Neuronal stem cell (in vitro differentiated cells): ENCODE data around the gene EPHA6.

Experiments
- DNase-seq: peaks from one replicate; pipeline ENCODE4 v3.0.0-alpha.2; 2013; ENCODE audit warnings: low spot score
- H2AFZ ChIP-seq: one replicate; pipeline ENCODE4 v1.6.1; 2013; ENCODE audit warnings: mild to moderate bottlenecking, low read length, inconsistent platforms
- H2AK5ac ChIP-seq: 2 replicates; pipeline ENCODE4 v1.6.1; 2013; ENCODE audit warnings: low read depth, mild to moderate bottlenecking, inconsistent platforms, low read length, moderate library complexity, mixed read lengths
- H2BK120ac ChIP-seq: 2 replicates; pipeline ENCODE4 v1.6.1; 2013; ENCODE audit warnings: low read depth, mild to moderate bottlenecking, inconsistent platforms, low read length, moderate library complexity, mixed read lengths
- H2BK12ac ChIP-seq: one replicate; pipeline ENCODE4 v1.6.1; 2013; ENCODE audit warnings: low read length, inconsistent platforms
- H2BK15ac ChIP-seq: 2 replicates; pipeline ENCODE4 v1.6.1; 2013; ENCODE audit warnings: mild to moderate bottlenecking, low read length, inconsistent platforms, mixed read lengths
- H2BK5ac ChIP-seq: one replicate; pipeline ENCODE4 v1.6.1; 2013; ENCODE audit warnings: inconsistent platforms, mild to moderate bottlenecking, low read length, moderate library complexity
- H3K14ac ChIP-seq: one replicate; pipeline ENCODE4 v1.6.1; 2013; ENCODE audit warnings: low read length, inconsistent platforms
- H3K18ac ChIP-seq: 2 replicates; pipeline ENCODE4 v1.6.1; 2013; ENCODE audit warnings: low read length, inconsistent platforms
- H3K23ac ChIP-seq: 2 replicates; pipeline ENCODE4 v1.6.1; 2013; ENCODE audit warnings: low read depth, mild to moderate bottlenecking, mixed read lengths, low read length, inconsistent platforms; ENCODE audit not compliant: poor library complexity
- H3K27ac ChIP-seq: replicated peaks from 3 replicates; pipeline ENCODE4 v1.5.1; 2013; ENCODE audit warnings: low read length, inconsistent platforms
- H3K27me3 ChIP-seq, 3 experiments: 2 replicates each; pipeline ENCODE4 v1.6.1; 2013; ENCODE audit warnings: low read length in 3 of 3, mild to moderate bottlenecking in 2 of 3, inconsistent platforms in 1 of 3, low read depth in 1 of 3, mixed read lengths in 1 of 3, moderate library complexity in 1 of 3; ENCODE audit not compliant: control insufficient read depth in 3 of 3, insufficient read depth in 3 of 3
- H3K36me3 ChIP-seq, 2 donors: replicated peaks in 1 of 2; 2 replicates each; pipeline ENCODE4 v1.6.1; 2013; ENCODE audit warnings: low read length in 2 of 2; ENCODE audit not compliant: control insufficient read depth in 2 of 2, insufficient read depth in 2 of 2
- H3K4ac ChIP-seq: 2 replicates; pipeline ENCODE4 v1.6.1; 2013; ENCODE audit warnings: inconsistent platforms, mild to moderate bottlenecking, low read length, moderate library complexity
- H3K4me1 ChIP-seq, 2 donors: 1 replicate in 1 of 2; 2 replicates in 1 of 2; pipeline ENCODE4 v1.6.1; 2013; ENCODE audit warnings: low read length in 2 of 2, low read depth in 1 of 2; ENCODE audit not compliant: control insufficient read depth in 2 of 2, insufficient read depth in 1 of 2
- H3K4me2 ChIP-seq: one replicate; pipeline ENCODE4 v1.6.1; 2013; ENCODE audit warnings: mild to moderate bottlenecking, low read length, inconsistent platforms; ENCODE audit not compliant: insufficient read depth, poor library complexity, severe bottlenecking
- H3K4me3 ChIP-seq, 2 donors: 2 replicates each; pipeline ENCODE4 v1.5.1; 2013; ENCODE audit warnings: low read length in 2 of 2, mild to moderate bottlenecking in 2 of 2, inconsistent platforms in 1 of 2, moderate library complexity in 1 of 2
- H3K79me1 ChIP-seq: one replicate; pipeline ENCODE4 v1.6.1; 2013; ENCODE audit warnings: low read depth, mild to moderate bottlenecking, inconsistent platforms, low read length, moderate library complexity
- H3K9ac ChIP-seq: one replicate; pipeline ENCODE4 v1.6.1; 2013; ENCODE audit warnings: mild to moderate bottlenecking, low read depth, low read length, inconsistent platforms; ENCODE audit not compliant: poor library complexity
- H3K9me3 ChIP-seq, 2 donors: replicated peaks in 1 of 2; 2 replicates each; pipeline versions ENCODE3 to v1.6.1; 2013; ENCODE audit warnings: low read length in 2 of 2, mild to moderate bottlenecking in 2 of 2, inconsistent platforms in 1 of 2, low read depth in 1 of 2, mixed read lengths in 1 of 2, moderate library complexity in 1 of 2; ENCODE audit not compliant: control insufficient read depth in 2 of 2, insufficient read depth in 1 of 2
- H4K8ac ChIP-seq: one replicate; pipeline ENCODE4 v1.6.1; 2013; ENCODE audit warnings: low read depth, mild to moderate bottlenecking, inconsistent platforms, low read length, moderate library complexity
- H4K91ac ChIP-seq: one replicate; pipeline ENCODE4 v1.6.1; 2013; ENCODE audit warnings: low read length, low read depth, mild to moderate bottlenecking, inconsistent platforms; ENCODE audit not compliant: poor library complexity
- WGBS, 2 donors: extraction: QIAGEN DNeasy Blood & Tissue Kit; methylation state at CpG; one replicate each; pipeline ENCODE4 v1.1.7; 2013; ENCODE audit warnings: missing lambda C conversion rate in 2 of 2, mixed read lengths in 1 of 2; ENCODE audit not compliant: insufficient read length in 2 of 2, insufficient replicate concordance in 1 of 2; ENCODE audit errors: extremely low coverage in 2 of 2; 5-methylcytosine and 5-hydroxymethylcytosine counted together

Gene EPHA6

GRCh38 chr3:97291901-97292300 lies 477.5 kb downstream of the EPHA6 start:
- peak overlapping the region; percentile 97 for H3K14ac ChIP-seq
- no peak overlapping the region for H2BK5ac ChIP-seq
- H3K4ac ChIP-seq, result no peak overlapping the region
- no peak overlapping the region for H3K27ac ChIP-seq
- H4K8ac ChIP-seq, result no peak overlapping the region
- peak overlapping the region; percentile 58 for H2BK12ac ChIP-seq
- no peaks in the 10 kb centered on the region for H3K36me3 ChIP-seq
- H3K9ac ChIP-seq, result no peak overlapping the region
- peak overlapping the region in 1 of 2 donors; percentile 10 for H3K4me3 ChIP-seq
- no peak overlapping the region for H2AFZ ChIP-seq
- no CpG with 5 or more reads among the region's 13 CpGs for WGBS, 2 donors
- no peaks in the 10 kb centered on the region for H3K79me1 ChIP-seq
- H4K91ac ChIP-seq, result no peak overlapping the region
- H2BK120ac ChIP-seq, result no peak overlapping the region
- H2BK15ac ChIP-seq, result no peak overlapping the region
- no peaks in the 10 kb centered on the region for H3K4me1 ChIP-seq
- no peaks in the 10 kb centered on the region for H3K27me3 ChIP-seq
- H2AK5ac ChIP-seq, result peak overlapping the region; percentile 19
- H3K9me3 ChIP-seq, result peaks cover 0 to 5% of the 10 kb centered on the region in 2 donors
- no peak overlapping the region for H3K23ac ChIP-seq
- H3K18ac ChIP-seq, result no peak overlapping the region
- no peak overlapping the region for H3K4me2 ChIP-seq
- no peak for DNase-seq

- Histone ChIP-seq H3K4me3 (no peak overlapping the region), H2BK12ac (no peak overlapping the region), H3K9me3 (peaks cover 0 to 5% of the 10 kb centered on the region in 2 donors), H2BK120ac (peak overlapping the region; percentile 55), H3K18ac (no peak overlapping the region), H3K4me1 (no peaks in the 10 kb centered on the region), H4K91ac (no peak overlapping the region), H3K79me1 (no peaks in the 10 kb centered on the region), H2AK5ac (no peak overlapping the region), H2AFZ (no peak overlapping the region), H3K36me3 (no peaks in the 10 kb centered on the region), H3K4ac (no peak overlapping the region), H3K23ac (peak overlapping the region; percentile 37), H3K9ac (no peak overlapping the region), H2BK5ac (no peak overlapping the region), H3K4me2 (no peak overlapping the region), H4K8ac (no peak overlapping the region), H3K14ac (peak overlapping the region; percentile 9), H3K27me3 (no peaks in the 10 kb centered on the region), H3K27ac (no peak overlapping the region), H2BK15ac (no peak overlapping the region)
- WGBS, 2 donors, result no CpG with 5 or more reads among the region's 5 CpGs
- DNase-seq, result no peak
Observed at GRCh38 chr3:97293596-97294131, 479.3 kb downstream of the EPHA6 start.

GRCh38 chr3:97297032-97297431 lies 482.6 kb downstream of the EPHA6 start:
- Histone ChIP-seq H3K23ac (no peak overlapping the region), H3K4ac (no peak overlapping the region), H3K36me3 (no peaks in the 10 kb centered on the region), H2BK15ac (no peak overlapping the region), H2BK5ac (no peak overlapping the region), H4K91ac (no peak overlapping the region), H3K27me3 (no peaks in the 10 kb centered on the region), H2BK12ac (no peak overlapping the region), H3K27ac (no peak overlapping the region), H4K8ac (no peak overlapping the region), H3K79me1 (no peaks in the 10 kb centered on the region), H3K4me2 (no peak overlapping the region), H2AK5ac (no peak overlapping the region), H3K9ac (no peak overlapping the region), H3K18ac (no peak overlapping the region), H3K4me1 (no peaks in the 10 kb centered on the region), H2BK120ac (no peak overlapping the region), H3K9me3 (peaks cover 0 to 5% of the 10 kb centered on the region in 2 donors), H3K4me3 (no peak overlapping the region), H3K14ac (no peak overlapping the region), H2AFZ (peak overlapping the region; percentile 45)
- no peak for DNase-seq
- no CpG with 5 or more reads among the region's 1 CpG for WGBS, 2 donors

GRCh38 chr3:97301114-97301513 lies 486.7 kb downstream of the EPHA6 start:
- H3K18ac ChIP-seq, result no peak overlapping the region
- no peak overlapping the region for H2AFZ ChIP-seq
- H2BK120ac ChIP-seq, result no peak overlapping the region
- no peak overlapping the region for H2BK5ac ChIP-seq
- no peak overlapping the region for H2BK15ac ChIP-seq
- no peak overlapping the region for H4K91ac ChIP-seq
- no peak overlapping the region for H3K4ac ChIP-seq
- H3K23ac ChIP-seq, result no peak overlapping the region
- H2AK5ac ChIP-seq, result no peak overlapping the region
- H3K27ac ChIP-seq, result no peak overlapping the region
- no peak overlapping the region for H3K9ac ChIP-seq
- H3K4me2 ChIP-seq, result no peak overlapping the region
- H3K27me3 ChIP-seq, result no peaks in the 10 kb centered on the region
- H3K4me3 ChIP-seq, result no peak overlapping the region
- no peak overlapping the region for H2BK12ac ChIP-seq
- no peaks in the 10 kb centered on the region for H3K4me1 ChIP-seq
- no peaks in the 10 kb centered on the region for H3K79me1 ChIP-seq
- no peak overlapping the region for H4K8ac ChIP-seq
- no peaks in the 10 kb centered on the region for H3K36me3 ChIP-seq
- H3K9me3 ChIP-seq, result no peaks in the 10 kb centered on the region
- no peak for DNase-seq
- H3K14ac ChIP-seq, result no peak overlapping the region
